Mammary epithelial cell (primary cell): ENCODE data around the gene SNX21.

Experiments used
- CTCF ChIP-seq, 2 donors: IDR thresholded peaks in 1 of 2; conservative IDR thresholded peaks in 1 of 2; 2 replicates each; pipeline ENCODE4 v1.5.1; 2011 to 2012; ENCODE audit warnings: inconsistent platforms in 2 of 2, low read length in 2 of 2, mild to moderate bottlenecking in 2 of 2, control low read depth in 1 of 2, low read depth in 1 of 2; ENCODE audit not compliant: insufficient read depth in 1 of 2; ENCODE audit errors: extremely low read depth in 1 of 2
- EZH2 ChIP-seq: IDR thresholded peaks from 2 replicates; pipeline ENCODE4 v1.6.1; 2012; ENCODE audit warnings: low read length, inconsistent platforms, borderline replicate concordance

- TF ChIP-seq CTCF (conservative IDR thresholded peaks at IDR 0.05 in 1 of 2, IDR thresholded peaks at IDR 0.05 in 1 of 2; ENCODE audit: extremely low read depth in 1 of 2, insufficient read depth in 1 of 2, low read depth in 1 of 2, low read length in 2 of 2) (no peak), EZH2 (no peak)
Observed at GRCh38 chr20:45827030-45827652, 6.5 kb upstream of the SNX21 start, which contains the start of gene TNNC2.
